HL-60 (cell line): ENCODE measurements around the gene TACC2.

Source experiments
- DNase-seq, 2 experiments: peaks; one replicate each; pipeline ENCODE4 v3.0.0-alpha.2; 2010 to 2020; ENCODE audit warnings: low read depth in 1 of 2, low spot score in 1 of 2
- H3K27ac ChIP-seq: fragments of 250-450 bp; sonication (Bioruptor Pico); replicated peaks from 2 replicates; pipeline ENCODE4 v1.5.1; 2020; ENCODE audit warnings: mild to moderate bottlenecking, moderate library complexity
- H3K27me3 ChIP-seq: fragments of 250-450 bp; sonication (Bioruptor Pico); 2 replicates; pipeline ENCODE4 v1.5.1; 2021; ENCODE audit warnings: mild to moderate bottlenecking, moderate library complexity; ENCODE audit not compliant: insufficient read depth, poor library complexity, severe bottlenecking
- H3K4me3 ChIP-seq: replicated peaks from 2 replicates; pipeline ENCODE4 v1.5.1; 2011; ENCODE audit warnings: mild to moderate bottlenecking, control low read depth, low read length; ENCODE audit not compliant: insufficient read depth
- CTCF ChIP-seq: IDR thresholded peaks from one replicate; pipeline ENCODE4 v1.5.1; 2011; ENCODE audit warnings: low read length, control low read depth, inconsistent platforms; ENCODE audit not compliant: insufficient read depth
- GABPA ChIP-seq: IDR thresholded peaks from 2 replicates; pipeline ENCODE4 v1.6.1; 2012; ENCODE audit warnings: low read depth
- POLR2AphosphoS5 ChIP-seq: IDR thresholded peaks from 2 replicates; pipeline ENCODE4 v1.6.1; 2012; ENCODE audit warnings: low read depth
- REST ChIP-seq: IDR thresholded peaks from 2 replicates; pipeline ENCODE4 v1.6.1; 2012; ENCODE audit warnings: low read depth; ENCODE audit not compliant: insufficient replicate concordance
- SPI1 ChIP-seq: IDR thresholded peaks from 2 replicates; pipeline ENCODE4 v1.6.1; 2012; ENCODE audit warnings: low read depth, mild to moderate bottlenecking, borderline replicate concordance

TACC2 gene

GRCh38 chr10:122120008-122120744 lies 131.2 kb downstream of the TACC2 start:
- TF ChIP-seq GABPA: no peak
- Histone ChIP-seq H3K27ac (no peak overlapping the region), H3K4me3 (no peak overlapping the region), H3K27me3 (peaks cover 2% of the 10 kb centered on the region)
- DNase-seq: no peak

- no peak for DNase-seq
- Histone ChIP-seq H3K4me3 (no peak overlapping the region), H3K27me3 (peaks cover 2% of the 10 kb centered on the region), H3K27ac (no peak overlapping the region)
- TF ChIP-seq CTCF (no peak), SPI1 (no peak), REST (no peak)
These were observed 132.1 kb downstream of the TACC2 start for GRCh38 chr10:122121059-122121458.

GRCh38 chr10:122122493-122122892 lies 133.5 kb downstream of the TACC2 start:
- no peak for TF ChIP-seq REST
- TF ChIP-seq SPI1: no peak
- TF ChIP-seq GABPA: no peak
- TF ChIP-seq CTCF: no peak
- no peak for TF ChIP-seq POLR2AphosphoS5

GRCh38 chr10:122123186-122123585 lies 134.2 kb downstream of the TACC2 start:
- no peak for TF ChIP-seq POLR2AphosphoS5
- TF ChIP-seq REST: no peak
- no peak for TF ChIP-seq GABPA
- TF ChIP-seq CTCF: no peak
- TF ChIP-seq SPI1: no peak
- Histone ChIP-seq H3K4me3 (no peak overlapping the region), H3K27ac (no peak overlapping the region), H3K27me3 (no peaks in the 10 kb centered on the region)
- DNase-seq: no peak

More at GRCh38 chr10:122122493-122122892, 133.5 kb downstream of the TACC2 start:
- Histone ChIP-seq H3K27me3 (no peaks in the 10 kb centered on the region), H3K27ac (no peak overlapping the region), H3K4me3 (no peak overlapping the region)
- no peak for DNase-seq
